SHP77 treated with DMSO at 0.1 percent for 48 hours (cell line): ENCODE measurements around the gene ARHGAP6.
"Not testable (repeated sequence)": the region's sequence is repeated elsewhere in the genome, so short reads cannot be mapped to it uniquely, and the experiment has no call there.

Experiments used
- DNase-seq: peaks from one replicate; lab custom pipeline; 2025; lab: John Stamatoyannopoulos, UW

ARHGAP6 gene

GRCh38 chrX:11641349-11642065 is 24.2 kb downstream of the ARHGAP6 start:
- no peak for DNase-seq

- DNase-seq, result no peak
Measured at GRCh38 chrX:11640089-11640488, 25.6 kb downstream of the ARHGAP6 start.

GRCh38 chrX:11632732-11633131 is 33.0 kb downstream of the ARHGAP6 start:
- DNase-seq, result no peak

GRCh38 chrX:11629593-11630211 is 36.0 kb downstream of the ARHGAP6 start:
- DNase-seq, result no peak

- DNase-seq, result no peak
Measured at GRCh38 chrX:11628399-11628798, 37.3 kb downstream of the ARHGAP6 start.

GRCh38 chrX:11626351-11626750 is 39.4 kb downstream of the ARHGAP6 start:
- DNase-seq, result no peak

GRCh38 chrX:11619441-11619840 is 46.3 kb downstream of the ARHGAP6 start:
- no peak for DNase-seq

- DNase-seq, result not testable (repeated sequence)
Measured at GRCh38 chrX:11614253-11614652, 51.5 kb downstream of the ARHGAP6 start.

- no peak for DNase-seq
Measured at GRCh38 chrX:11611965-11612364, 53.8 kb downstream of the ARHGAP6 start.

- no peak for DNase-seq
Measured at GRCh38 chrX:11611161-11611560, 54.6 kb downstream of the ARHGAP6 start.

- DNase-seq, result no peak
Measured at GRCh38 chrX:11609109-11609508, 56.6 kb downstream of the ARHGAP6 start.

- DNase-seq, result no peak
Measured at GRCh38 chrX:11606408-11606807, 59.3 kb downstream of the ARHGAP6 start.

GRCh38 chrX:11600578-11600977 is 65.1 kb downstream of the ARHGAP6 start:
- DNase-seq, result no peak

- DNase-seq, result no peak
Measured at GRCh38 chrX:11597479-11597878, 68.2 kb downstream of the ARHGAP6 start.

- no peak for DNase-seq
Measured at GRCh38 chrX:11591723-11592346, 73.9 kb downstream of the ARHGAP6 start.

- DNase-seq, result no peak
Measured at GRCh38 chrX:11589641-11590040, 76.1 kb downstream of the ARHGAP6 start.

GRCh38 chrX:11588097-11588496 is 77.6 kb downstream of the ARHGAP6 start:
- DNase-seq, result no peak

GRCh38 chrX:11585174-11585573 is 80.5 kb downstream of the ARHGAP6 start:
- no peak for DNase-seq

GRCh38 chrX:11580789-11581188 is 84.9 kb downstream of the ARHGAP6 start:
- DNase-seq, result no peak

- no peak for DNase-seq
Measured at GRCh38 chrX:11579636-11580600, 85.8 kb downstream of the ARHGAP6 start.

- not testable (repeated sequence) for DNase-seq
Measured at GRCh38 chrX:11578301-11578700, 87.4 kb downstream of the ARHGAP6 start.

GRCh38 chrX:11577603-11578002 is 88.1 kb downstream of the ARHGAP6 start:
- DNase-seq, result no peak
